ENCODE measurements around the gene BMP7. TPM values are rescaled to one million over a fixed set of nuclear protein-coding genes. Genes with fewer than 3 reads are reported as not detected.

Gene BMP7
- total RNA-seq, 1 donor from 2014 or later = 17.2 TPM

GRCh38 chr20:57177636-57178280 is 88.7 kb downstream of the BMP7 start:
- Histone ChIP-seq H3K9me3 (no peaks in the 10 kb centered on the region), H3K36me3 (no peaks in the 10 kb centered on the region), H3K27ac (no peak overlapping the region), H3K4me3 (no peak overlapping the region), H3K4me1 (no peaks in the 10 kb centered on the region), H3K27me3 (no peaks in the 10 kb centered on the region)
- DNase-seq (ENCODE audit: extremely low spot score in 2 of 2) = no peak
- intact Hi-C loops (cut with DNase I) = no loop called here
- TF ChIP-seq POLR2A (IDR thresholded peaks at IDR 0.05) (no peak), CTCF (IDR thresholded peaks at IDR 0.05) (no peak), POLR2AphosphoS5 (IDR thresholded peaks at IDR 0.05; ENCODE audit: insufficient read depth in 1 of 2, low read depth in 1 of 2) (no peak)

GRCh38 chr20:57176842-57177241 is 89.6 kb downstream of the BMP7 start:
- TF ChIP-seq POLR2A (IDR thresholded peaks at IDR 0.05) (no peak), CTCF (IDR thresholded peaks at IDR 0.05) (no peak), POLR2AphosphoS5 (IDR thresholded peaks at IDR 0.05; ENCODE audit: insufficient read depth in 1 of 2, low read depth in 1 of 2) (no peak)
- intact Hi-C loops (cut with DNase I) = no loop called here

GRCh38 chr20:57175397-57176010 is 90.9 kb downstream of the BMP7 start:
- H3K27me3 ChIP-seq = no peaks in the 10 kb centered on the region
- no peaks in the 10 kb centered on the region for H3K4me1 ChIP-seq
- H3K27ac ChIP-seq = no peak overlapping the region
- intact Hi-C loops (cut with DNase I) = no loop called here
- no peak for TF ChIP-seq POLR2AphosphoS5 (IDR thresholded peaks at IDR 0.05; ENCODE audit: insufficient read depth in 1 of 2, low read depth in 1 of 2)
- no peak for TF ChIP-seq CTCF (IDR thresholded peaks at IDR 0.05)
- TF ChIP-seq POLR2A (IDR thresholded peaks at IDR 0.05) = no peak
- H3K9me3 ChIP-seq = no peaks in the 10 kb centered on the region
- no peak overlapping the region for H3K4me3 ChIP-seq
- H3K36me3 ChIP-seq = no peaks in the 10 kb centered on the region
- no peak for DNase-seq (ENCODE audit: extremely low spot score in 2 of 2)

More at GRCh38 chr20:57176842-57177241, 89.6 kb downstream of the BMP7 start:
- Histone ChIP-seq H3K36me3 (no peaks in the 10 kb centered on the region), H3K4me3 (no peak overlapping the region), H3K9me3 (no peaks in the 10 kb centered on the region), H3K27me3 (no peaks in the 10 kb centered on the region), H3K4me1 (no peaks in the 10 kb centered on the region), H3K27ac (no peak overlapping the region)
- DNase-seq (ENCODE audit: extremely low spot score in 2 of 2) = no peak

DNA sequence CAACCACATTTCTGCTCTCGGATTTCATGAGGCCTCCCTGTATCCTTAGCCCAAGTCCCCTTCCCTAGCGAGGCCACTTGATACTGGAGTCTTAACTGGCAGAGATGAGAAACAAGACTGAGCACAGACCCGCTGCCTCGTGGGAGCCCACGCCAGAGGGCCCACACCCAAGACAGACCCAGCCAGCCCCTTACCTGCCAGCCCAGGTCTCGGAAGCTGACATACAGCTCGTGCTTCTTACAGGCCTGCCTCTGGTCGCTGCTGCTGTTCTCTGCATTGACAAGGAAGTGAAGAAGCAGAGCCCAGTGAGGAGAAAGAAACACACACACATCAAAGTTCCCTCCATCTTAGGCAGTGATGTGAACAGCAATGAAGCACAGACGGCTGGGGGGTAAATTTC is 91.7 kb downstream of the BMP7 start:
- H3K9me3 ChIP-seq = no peaks in the 10 kb centered on the region
- DNase-seq (ENCODE audit: extremely low spot score in 2 of 2) = no peak
- no peak overlapping the region for H3K27ac ChIP-seq
- H3K27me3 ChIP-seq = no peaks in the 10 kb centered on the region
- no peak overlapping the region for H3K4me3 ChIP-seq
- H3K4me1 ChIP-seq = no peaks in the 10 kb centered on the region
- H3K36me3 ChIP-seq = no peaks in the 10 kb centered on the region
- intact Hi-C loops (cut with DNase I) = no loop called here
- TF ChIP-seq CTCF (IDR thresholded peaks at IDR 0.05) = no peak
- no peak for TF ChIP-seq POLR2A (IDR thresholded peaks at IDR 0.05)
- no peak for TF ChIP-seq POLR2AphosphoS5 (IDR thresholded peaks at IDR 0.05; ENCODE audit: insufficient read depth in 1 of 2, low read depth in 1 of 2)

DNA sequence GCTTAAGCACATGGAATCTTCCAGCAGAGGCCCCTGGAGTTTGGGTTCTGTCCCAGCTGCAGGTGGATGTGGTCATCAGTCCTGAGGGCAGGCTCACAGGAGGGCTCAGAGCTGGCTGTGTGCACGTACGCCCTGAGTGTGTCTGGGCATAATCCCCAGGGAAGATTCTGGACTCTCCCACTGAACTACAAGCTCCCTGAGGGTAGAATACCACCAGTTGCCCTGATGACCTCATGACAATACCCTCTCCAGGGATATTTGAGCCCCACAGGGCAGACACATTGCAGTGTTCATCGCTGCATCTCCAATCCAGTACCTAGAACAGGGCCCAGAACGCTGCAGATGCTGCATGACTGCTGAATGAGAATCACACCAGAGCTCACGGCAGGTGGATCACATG is 92.5 kb downstream of the BMP7 start:
- Histone ChIP-seq H3K9me3 (peaks cover 4% of the 10 kb centered on the region), H3K4me3 (no peak overlapping the region), H3K27me3 (no peaks in the 10 kb centered on the region), H3K36me3 (no peaks in the 10 kb centered on the region), H3K4me1 (peaks cover 5% of the 10 kb centered on the region), H3K27ac (no peak overlapping the region)
- no peak for TF ChIP-seq CTCF (IDR thresholded peaks at IDR 0.05)
- TF ChIP-seq POLR2AphosphoS5 (IDR thresholded peaks at IDR 0.05; ENCODE audit: insufficient read depth in 1 of 2, low read depth in 1 of 2) = no peak
- TF ChIP-seq POLR2A (IDR thresholded peaks at IDR 0.05) = no peak
- no peak for DNase-seq (ENCODE audit: extremely low spot score in 2 of 2)
- intact Hi-C loops (cut with DNase I) = no loop called here
